AG04449 (cell line): ENCODE results near the gene PRKCE.

Experiments used
- CTCF ChIA-PET: fragments of 350-600 bp; formaldehyde crosslinking; extraction: SDS; loops from one replicate; lab custom pipeline; 2021; ENCODE audit warnings: antibody characterized with exemption; lab: Yijun Ruan, JAX
- POLR2A ChIA-PET: fragments of 400-600, 350-600 bp; formaldehyde crosslinking; extraction: SDS; loops from one replicate; lab custom pipeline; 2020; ENCODE audit warnings: antibody characterized with exemption, inconsistent platforms; lab: Yijun Ruan, JAX
- DNase-seq: peaks from one replicate; pipeline ENCODE4 v3.0.0-alpha.2; 2010; ENCODE audit warnings: low read depth, low spot score
- H3K4me3 ChIP-seq: 2 replicates; pipeline ENCODE4 v1.5.1; 2011; ENCODE audit warnings: low read depth, mild to moderate bottlenecking, control low read depth, low read length
- CTCF ChIP-seq: IDR thresholded peaks from one replicate; pipeline ENCODE4 v1.5.1; 2011; ENCODE audit warnings: mild to moderate bottlenecking, moderate library complexity, low read length, control low read depth, inconsistent platforms; ENCODE audit not compliant: insufficient read depth; ENCODE audit errors: missing control alignments

Gene PRKCE

GRCh38 chr2:45675263-45675812 is 23.9 kb downstream of the PRKCE start:
- no peak for TF ChIP-seq CTCF
- POLR2A ChIA-PET: no interaction called here
- CTCF ChIA-PET: interaction anchor here (1.1 kb wide), 1 partner anchor 11 kb away, joined by 3 read pairs; no protein-coding TSS in a partner anchor
- no peak for DNase-seq
- no peak overlapping the region for H3K4me3 ChIP-seq

- TF ChIP-seq CTCF: no peak
- no peak for DNase-seq
- ChIA-PET CTCF (no interaction called here), POLR2A (no interaction called here)
- no peak overlapping the region for H3K4me3 ChIP-seq
Measured at GRCh38 chr2:45676088-45676487, 24.6 kb downstream of the PRKCE start.

GRCh38 chr2:45678791-45679348 is 27.4 kb downstream of the PRKCE start:
- CTCF ChIA-PET: no interaction called here
- DNase-seq: no peak
- no peak overlapping the region for H3K4me3 ChIP-seq
- POLR2A ChIA-PET: interaction anchor here (0.6 kb wide), 1 partner anchor 23 kb away, joined by 3 read pairs; no protein-coding TSS in a partner anchor
- TF ChIP-seq CTCF: no peak

GRCh38 chr2:45680351-45680967 is 29.0 kb downstream of the PRKCE start:
- no peak overlapping the region for H3K4me3 ChIP-seq
- TF ChIP-seq CTCF: no peak
- POLR2A ChIA-PET: no interaction called here
- no peak for DNase-seq
- CTCF ChIA-PET: no interaction called here

GRCh38 chr2:45681675-45682074 is 30.2 kb downstream of the PRKCE start:
- DNase-seq: no peak
- CTCF ChIA-PET: no interaction called here
- TF ChIP-seq CTCF: no peak
- POLR2A ChIA-PET: no interaction called here
- H3K4me3 ChIP-seq: no peak overlapping the region

- no peak for TF ChIP-seq CTCF
- no peak overlapping the region for H3K4me3 ChIP-seq
- ChIA-PET POLR2A (no interaction called here), CTCF (no interaction called here)
- no peak for DNase-seq
Measured at GRCh38 chr2:45683292-45683691, 31.8 kb downstream of the PRKCE start.
